A673 (cell line): ENCODE data around the gene EIF2B1.
"Not testable (repeated sequence)": the region's sequence is repeated elsewhere in the genome, so short reads cannot be mapped to it uniquely, and the experiment has no call there.

Source experiments
- EZH2 ChIP-seq: fragments of 200-600 bp; sonication (generic); IDR thresholded peaks from 2 replicates; pipeline ENCODE4 v1.6.1; 2017; ENCODE audit warnings: borderline replicate concordance, low read depth, mild to moderate bottlenecking, mixed read lengths, antibody characterized with exemption, low read length; ENCODE audit not compliant: poor library complexity, severe bottlenecking
- TF ChIP-seq, protein P1 (sequence below): fragments of 300-800, 200-600 bp; sonication (generic); conservative IDR thresholded peaks from 2 replicates; pipeline ENCODE4 v1.5.1; 2017; ENCODE audit warnings: low read depth, mild to moderate bottlenecking, antibody characterized with exemption, low read length, moderate library complexity, mixed read lengths

GRCh38 chr12:123603495-123603894 lies 30.0 kb downstream of the EIF2B1 start:
- TF ChIP-seq, protein P1, sequence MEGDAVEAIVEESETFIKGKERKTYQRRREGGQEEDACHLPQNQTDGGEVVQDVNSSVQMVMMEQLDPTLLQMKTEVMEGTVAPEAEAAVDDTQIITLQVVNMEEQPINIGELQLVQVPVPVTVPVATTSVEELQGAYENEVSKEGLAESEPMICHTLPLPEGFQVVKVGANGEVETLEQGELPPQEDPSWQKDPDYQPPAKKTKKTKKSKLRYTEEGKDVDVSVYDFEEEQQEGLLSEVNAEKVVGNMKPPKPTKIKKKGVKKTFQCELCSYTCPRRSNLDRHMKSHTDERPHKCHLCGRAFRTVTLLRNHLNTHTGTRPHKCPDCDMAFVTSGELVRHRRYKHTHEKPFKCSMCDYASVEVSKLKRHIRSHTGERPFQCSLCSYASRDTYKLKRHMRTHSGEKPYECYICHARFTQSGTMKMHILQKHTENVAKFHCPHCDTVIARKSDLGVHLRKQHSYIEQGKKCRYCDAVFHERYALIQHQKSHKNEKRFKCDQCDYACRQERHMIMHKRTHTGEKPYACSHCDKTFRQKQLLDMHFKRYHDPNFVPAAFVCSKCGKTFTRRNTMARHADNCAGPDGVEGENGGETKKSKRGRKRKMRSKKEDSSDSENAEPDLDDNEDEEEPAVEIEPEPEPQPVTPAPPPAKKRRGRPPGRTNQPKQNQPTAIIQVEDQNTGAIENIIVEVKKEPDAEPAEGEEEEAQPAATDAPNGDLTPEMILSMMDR: not testable (repeated sequence)
- TF ChIP-seq EZH2: not testable (repeated sequence)
